KOPT-K1 (cell line): ENCODE results near the gene BCL2.
"Not testable (repeated sequence)": the region's sequence is repeated elsewhere in the genome, so short reads cannot be mapped to it uniquely, and the experiment has no call there.

ENCODE experiments used
- H3K27ac ChIP-seq: fragments of 200-600 bp; sonication (generic); 2 replicates; pipeline ENCODE4 v1.5.1; 2016; ENCODE audit warnings: antibody characterized with exemption, mild to moderate bottlenecking, low read depth, low read length; ENCODE audit not compliant: poor library complexity, severe bottlenecking
- H3K36me3 ChIP-seq: fragments of 200-600 bp; sonication (generic); 2 replicates; pipeline ENCODE4 v1.5.1; 2017; ENCODE audit warnings: antibody characterized with exemption, mild to moderate bottlenecking, low read length, moderate library complexity; ENCODE audit not compliant: insufficient read depth
- H3K9me3 ChIP-seq: fragments of 200-600 bp; sonication (generic); 2 replicates; pipeline ENCODE4 v1.5.1; 2017; ENCODE audit warnings: antibody characterized with exemption, low read length, mild to moderate bottlenecking; ENCODE audit not compliant: insufficient read depth, poor library complexity, severe bottlenecking

Gene BCL2

GRCh38 chr18:63319383-63320122 is at the start of gene BCL2:
BCL2 (minus strand) TSS chr18:63319769.
- Histone ChIP-seq H3K27ac (peak within 1 kb of the TSS; percentile 91), H3K36me3 (0 out of 2 replicates have a peak, but pooled peaks cover 8% of the 10 kb centered on the region)

GRCh38 chr18:63368611-63369010 is 49.0 kb upstream of the BCL2 start:
- Histone ChIP-seq H3K36me3 (no peaks in the 10 kb centered on the region), H3K27ac (no peak overlapping the region), H3K9me3 (peaks cover 11% of the 10 kb centered on the region)

More at GRCh38 chr18:63319383-63320122, at the start of gene BCL2:
- no peaks in the 10 kb centered on the region for H3K9me3 ChIP-seq

- peaks cover 4% of the 10 kb centered on the region for H3K36me3 ChIP-seq
- H3K27ac ChIP-seq = peak within 1 kb of the TSS; percentile 76
- peaks cover 11% of the 10 kb centered on the region for H3K9me3 ChIP-seq
These were observed 47.7 kb upstream of the BCL2 start, which contains the start of gene KDSR for GRCh38 chr18:63367053-63367953. KDSR (minus strand) TSS chr18:63367206; CDS start chr18:63367118, 88 bp downstream.

- peak overlapping the region; percentile 76 for H3K27ac ChIP-seq
These were observed 46.9 kb upstream of the BCL2 start for GRCh38 chr18:63366213-63367052.

GRCh38 chr18:63365876-63366212 is 46.3 kb upstream of the BCL2 start:
- Histone ChIP-seq H3K9me3 (peaks cover 11% of the 10 kb centered on the region), H3K36me3 (peaks cover 18% of the 10 kb centered on the region), H3K27ac (peak overlapping the region; percentile 76)

More at GRCh38 chr18:63366213-63367052, 46.9 kb upstream of the BCL2 start:
- Histone ChIP-seq H3K9me3 (peaks cover 11% of the 10 kb centered on the region), H3K36me3 (peaks cover 13% of the 10 kb centered on the region)

GRCh38 chr18:63363951-63364350 is 44.4 kb upstream of the BCL2 start:
- no peak overlapping the region for H3K27ac ChIP-seq
- peaks cover 31% of the 10 kb centered on the region for H3K36me3 ChIP-seq
- peaks cover 5% of the 10 kb centered on the region for H3K9me3 ChIP-seq

- not testable (repeated sequence) for H3K9me3 ChIP-seq, H3K27ac ChIP-seq
- peaks cover 31% of the 10 kb centered on the region for H3K36me3 ChIP-seq
These were observed 43.9 kb upstream of the BCL2 start for GRCh38 chr18:63363420-63363819.

GRCh38 chr18:63356272-63356896 is 36.8 kb upstream of the BCL2 start:
- no peaks in the 10 kb centered on the region for H3K9me3 ChIP-seq
- H3K36me3 ChIP-seq = peaks cover 71% of the 10 kb centered on the region
- no peak overlapping the region for H3K27ac ChIP-seq

- peaks cover 91% of the 10 kb centered on the region for H3K36me3 ChIP-seq
- H3K27ac ChIP-seq = no peak overlapping the region
- no peaks in the 10 kb centered on the region for H3K9me3 ChIP-seq
These were observed 30.7 kb upstream of the BCL2 start for GRCh38 chr18:63350230-63350629.

GRCh38 chr18:63348508-63349136 is 29.1 kb upstream of the BCL2 start:
- H3K27ac ChIP-seq = no peak overlapping the region
- H3K36me3 ChIP-seq = peaks cover 91% of the 10 kb centered on the region
- no peaks in the 10 kb centered on the region for H3K9me3 ChIP-seq

- no peaks in the 10 kb centered on the region for H3K9me3 ChIP-seq
- peaks cover 90% of the 10 kb centered on the region for H3K36me3 ChIP-seq
- H3K27ac ChIP-seq = no peak overlapping the region
These were observed 27.1 kb upstream of the BCL2 start for GRCh38 chr18:63346480-63347183.

- H3K9me3 ChIP-seq = no peaks in the 10 kb centered on the region
- peaks cover 90% of the 10 kb centered on the region for H3K36me3 ChIP-seq
These were observed 26.5 kb upstream of the BCL2 start for GRCh38 chr18:63346031-63346430.

GRCh38 chr18:63344918-63345317 is 25.3 kb upstream of the BCL2 start:
- Histone ChIP-seq H3K27ac (no peak overlapping the region), H3K36me3 (peaks cover 86% of the 10 kb centered on the region), H3K9me3 (no peaks in the 10 kb centered on the region)

More at GRCh38 chr18:63346031-63346430, 26.5 kb upstream of the BCL2 start:
- H3K27ac ChIP-seq = no peak overlapping the region
